ENCODE measurements around the gene PPWD1. TPM values are rescaled to one million over a fixed set of nuclear protein-coding genes. Genes with fewer than 3 reads are reported as not detected.
"Not testable (repeated sequence)": the region's sequence is repeated elsewhere in the genome, so short reads cannot be mapped to it uniquely, and the experiment has no call there.

PPWD1 gene
- polyA plus RNA-seq (ENCODE audit: insufficient read length in 12 of 12) = 10 to 100 TPM in 11 of 12 donors, not detected in 1; 28.8 to 83.8 (median 50.6) TPM
- long read RNA-seq, donor 1, transcript PPWD1-206 (2 exons, 838 nt) = major isoform, 15 of 35 reads
- long read RNA-seq, donor 1, transcript PPWD1-201 (11 exons, 2,166 nt) = minor isoform, 7 of 35 reads
- long read RNA-seq, donor 1, partial matches to known transcripts = 11 of 35 reads
- long read RNA-seq, donor 1, other reads (novel, unspliced or antisense) = 0 of 35 reads
- long read RNA-seq, donor 2, transcript PPWD1-201 (11 exons, 2,166 nt) = major isoform, 12 of 26 reads
- long read RNA-seq, donor 2, partial matches to known transcripts = 12 of 26 reads
- long read RNA-seq, donor 2, other reads (novel, unspliced or antisense) = 0 of 26 reads
- long read RNA-seq, donor 3, transcript PPWD1-201 (11 exons, 2,166 nt) = major isoform, 5 of 8 reads
- long read RNA-seq, donor 3, partial matches to known transcripts = 0 of 8 reads
- long read RNA-seq, donor 3, other reads (novel, unspliced or antisense) = 0 of 8 reads
- long read RNA-seq, donor 4, partial matches to known transcripts = 0 of 2 reads
- long read RNA-seq, donor 4, other reads (novel, unspliced or antisense) = 0 of 2 reads
- long read RNA-seq, donor 5, transcript PPWD1-206 (2 exons, 838 nt) = major isoform, 7 of 41 reads
- long read RNA-seq, donor 5, partial matches to known transcripts = 28 of 41 reads
- long read RNA-seq, donor 5, other reads (novel, unspliced or antisense) = 0 of 41 reads
- long read RNA-seq, donor 6, partial matches to known transcripts = 5 of 11 reads
- long read RNA-seq, donor 6, other reads (novel, unspliced or antisense) = 0 of 11 reads
- long read RNA-seq, donor 7, partial matches to known transcripts = 5 of 9 reads
- long read RNA-seq, donor 7, other reads (novel, unspliced or antisense) = 0 of 9 reads
- long read RNA-seq, donor 8, transcript PPWD1-201 (11 exons, 2,166 nt) = major isoform, 12 of 39 reads
- long read RNA-seq, donor 8, partial matches to known transcripts = 21 of 39 reads
- long read RNA-seq, donor 8, other reads (novel, unspliced or antisense) = 0 of 39 reads
- long read RNA-seq, donor 9, partial matches to known transcripts = 0 of 7 reads
- long read RNA-seq, donor 9, other reads (novel, unspliced or antisense) = 0 of 7 reads
- long read RNA-seq, donor 10, partial matches to known transcripts = 8 of 12 reads
- long read RNA-seq, donor 10, other reads (novel, unspliced or antisense) = 0 of 12 reads
- long read RNA-seq, donor 11, transcript PPWD1-201 (11 exons, 2,166 nt) = major isoform, 7 of 21 reads
- long read RNA-seq, donor 11, partial matches to known transcripts = 10 of 21 reads
- long read RNA-seq, donor 11, other reads (novel, unspliced or antisense) = 0 of 21 reads

- peak; percentile 97 for DNase-seq
Observed at GRCh38 chr5:65562731-65563701, at the start of gene PPWD1, which contains the start of gene CENPK. PPWD1 (plus strand) TSS chr5:65563296; CDS start chr5:65563311, 15 bp downstream. CENPK (minus strand) TSS chr5:65563168; CDS start chr5:65554907, 8,261 bp downstream.

GRCh38 chr5:65525726-65526125 lies 37.4 kb upstream of the PPWD1 start:
- DNase-seq = no peak

GRCh38 chr5:65530904-65531303 lies 32.2 kb upstream of the PPWD1 start:
- no peak for DNase-seq

GRCh38 chr5:65535529-65535987 lies 27.5 kb upstream of the PPWD1 start:
- no peak for DNase-seq

GRCh38 chr5:65539827-65540226 lies 23.3 kb upstream of the PPWD1 start:
- no peak for DNase-seq

GRCh38 chr5:65544473-65544872 lies 18.6 kb upstream of the PPWD1 start:
- DNase-seq = no peak

- no peak for DNase-seq
Observed at GRCh38 chr5:65546141-65546540, 17.0 kb upstream of the PPWD1 start.

GRCh38 chr5:65548281-65548680 lies 14.8 kb upstream of the PPWD1 start:
- no peak for DNase-seq

GRCh38 chr5:65553941-65554340 lies 9.2 kb upstream of the PPWD1 start:
- no peak for DNase-seq

GRCh38 chr5:65555287-65555686 lies 7.8 kb upstream of the PPWD1 start:
- no peak for DNase-seq

- no peak for DNase-seq
Observed at GRCh38 chr5:65556181-65556580, 6.9 kb upstream of the PPWD1 start.

- DNase-seq = no peak
Observed at GRCh38 chr5:65556718-65557117, 6.4 kb upstream of the PPWD1 start.

- no peak for DNase-seq
Observed at GRCh38 chr5:65563777-65564176, 681 bp downstream of the PPWD1 start.

GRCh38 chr5:65566505-65566904 lies 3.4 kb downstream of the PPWD1 start:
- no peak for DNase-seq

GRCh38 chr5:65570598-65571226 lies 7.6 kb downstream of the PPWD1 start:
- no peak for DNase-seq

GRCh38 chr5:65577141-65577540 lies 14.0 kb downstream of the PPWD1 start:
- no peak for DNase-seq

GRCh38 chr5:65588694-65589093 lies 25.6 kb downstream of the PPWD1 start:
- DNase-seq = no peak

- not testable (repeated sequence) for DNase-seq
Observed at GRCh38 chr5:65601761-65602160, 38.7 kb downstream of the PPWD1 start.

GRCh38 chr5:65611524-65611923 lies 48.4 kb downstream of the PPWD1 start:
- DNase-seq = no peak
